Activated naive CD8-positive, alpha-beta T cell treated with anti-CD3 and anti-CD28 coated beads for 36 hours (primary cell): ENCODE results near the gene KCNIP4. TPM values are rescaled to one million over a fixed set of nuclear protein-coding genes. Genes with fewer than 3 reads are reported as not detected.

Source experiments
- DNase-seq: peaks from one replicate; pipeline ENCODE4 v3.0.0; 2021
- H3K27ac Mint-ChIP-seq: one replicate; pipeline ENCODE4 v1.8.0; 2022; ENCODE audit warnings: mild to moderate bottlenecking, moderate library complexity, mixed read lengths
- H3K27me3 Mint-ChIP-seq: one replicate; pipeline ENCODE4 v1.8.0; 2022; ENCODE audit warnings: mild to moderate bottlenecking, mixed read lengths
- H3K36me3 Mint-ChIP-seq: one replicate; pipeline ENCODE4 v1.8.0; 2021; ENCODE audit warnings: mild to moderate bottlenecking, mixed read lengths
- H3K4me1 Mint-ChIP-seq: one replicate; pipeline ENCODE4 v1.8.0; 2021; ENCODE audit warnings: mixed read lengths
- H3K4me3 Mint-ChIP-seq: one replicate; pipeline ENCODE4 v1.8.0; 2022; ENCODE audit warnings: mild to moderate bottlenecking, moderate library complexity, mixed read lengths
- H3K9me3 Mint-ChIP-seq: one replicate; pipeline ENCODE4 v1.8.0; 2022; ENCODE audit warnings: mixed read lengths
- total RNA-seq, 2 experiments: library from RNA; stranded (reverse); gene quantifications; one replicate each; pipeline ENCODE4 v1.2.3, GENCODE V29; 2021

KCNIP4 gene
- total RNA-seq, 2 experiments from 2014 or later, result not detected

DNA sequence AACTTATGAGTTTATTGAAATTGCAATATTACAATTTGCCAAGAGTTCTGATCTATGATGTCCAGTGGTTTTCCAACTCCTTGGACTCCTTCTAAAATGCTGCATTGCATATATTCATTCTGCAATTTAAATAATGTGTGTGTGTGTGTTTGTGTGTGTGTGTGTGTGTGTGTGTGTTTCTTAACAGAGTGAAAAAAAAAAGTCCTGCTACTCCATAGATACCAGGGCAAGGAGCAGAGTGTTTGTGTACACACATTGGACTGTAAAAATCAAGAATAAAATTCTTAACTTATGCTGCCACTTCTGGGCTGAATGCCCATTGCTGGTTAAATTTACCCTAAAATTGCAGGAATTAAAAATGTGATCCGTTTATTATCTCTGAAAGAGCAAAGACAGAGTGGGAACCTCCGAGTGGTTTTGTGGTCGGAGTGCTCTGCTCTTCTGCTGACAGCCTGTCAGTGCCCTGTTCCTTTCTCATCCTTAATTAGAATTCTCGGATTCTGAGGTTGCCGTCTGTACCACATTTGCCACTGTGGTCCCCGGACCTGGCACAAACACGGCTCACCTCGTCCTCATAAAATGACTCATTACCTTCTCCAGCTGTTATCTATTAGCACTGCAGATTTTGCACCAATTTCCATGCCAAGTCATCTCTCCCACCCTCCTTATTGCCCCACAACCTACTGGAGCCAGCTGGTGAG lies 355.5 kb downstream of the KCNIP4 start:
- no peaks in the 10 kb centered on the region for H3K27me3 Mint-ChIP-seq

DNA sequence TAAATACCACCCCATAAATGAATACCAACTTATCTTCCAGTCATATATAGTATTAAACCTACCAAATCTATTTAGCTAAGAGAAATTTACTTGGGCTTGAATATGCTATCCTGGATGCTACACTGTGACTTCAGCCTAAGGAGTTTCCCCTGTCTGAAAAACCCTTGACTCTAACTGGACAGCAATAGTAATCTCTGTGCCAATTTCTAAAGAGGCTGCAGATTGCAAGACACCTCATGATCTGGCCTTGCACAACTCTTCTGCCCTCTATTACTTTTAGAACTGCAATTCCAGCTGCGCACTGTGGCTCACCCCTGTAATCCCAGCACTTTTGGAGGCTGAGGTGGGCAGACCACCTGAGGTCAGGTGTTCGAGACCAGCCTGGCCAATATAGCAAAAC lies 371.5 kb downstream of the KCNIP4 start:
- no peak overlapping the region for H3K4me3 Mint-ChIP-seq
- no peaks in the 10 kb centered on the region for H3K36me3 Mint-ChIP-seq
- peaks cover 2% of the 10 kb centered on the region for H3K9me3 Mint-ChIP-seq
- no peaks in the 10 kb centered on the region for H3K4me1 Mint-ChIP-seq
- H3K27ac Mint-ChIP-seq, result no peak overlapping the region
- H3K27me3 Mint-ChIP-seq, result no peaks in the 10 kb centered on the region
- DNase-seq, result no peak

More for the DNA sequence above, 355.5 kb downstream of the KCNIP4 start:
- Mint-ChIP-seq H3K4me3 (no peak overlapping the region), H3K9me3 (peaks cover 3% of the 10 kb centered on the region), H3K27ac (no peak overlapping the region), H3K4me1 (no peaks in the 10 kb centered on the region), H3K36me3 (no peaks in the 10 kb centered on the region)
- no peak for DNase-seq

DNA sequence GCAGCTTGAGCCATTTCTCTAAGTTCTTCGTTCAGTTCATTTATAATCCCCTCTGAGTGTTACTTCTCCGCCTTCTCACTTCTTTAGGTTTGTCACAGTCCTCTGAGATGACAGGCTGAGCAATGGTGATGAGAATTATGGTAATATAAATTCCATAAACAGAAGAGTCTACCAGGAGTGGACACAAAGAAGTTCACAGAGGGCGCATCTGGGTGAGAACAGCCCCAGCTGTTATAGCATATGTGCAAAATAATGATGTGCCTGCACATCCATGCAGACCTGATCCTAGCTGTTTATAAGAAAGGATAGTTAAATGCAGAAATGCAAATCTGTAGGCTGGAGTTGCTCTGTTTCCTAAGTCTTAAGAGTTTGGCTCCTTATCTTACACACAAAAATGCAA lies 377.5 kb downstream of the KCNIP4 start:
- Mint-ChIP-seq H3K4me3 (no peak overlapping the region), H3K4me1 (no peaks in the 10 kb centered on the region), H3K36me3 (no peaks in the 10 kb centered on the region), H3K9me3 (no peaks in the 10 kb centered on the region), H3K27me3 (no peaks in the 10 kb centered on the region), H3K27ac (no peak overlapping the region)
- no peak for DNase-seq

DNA sequence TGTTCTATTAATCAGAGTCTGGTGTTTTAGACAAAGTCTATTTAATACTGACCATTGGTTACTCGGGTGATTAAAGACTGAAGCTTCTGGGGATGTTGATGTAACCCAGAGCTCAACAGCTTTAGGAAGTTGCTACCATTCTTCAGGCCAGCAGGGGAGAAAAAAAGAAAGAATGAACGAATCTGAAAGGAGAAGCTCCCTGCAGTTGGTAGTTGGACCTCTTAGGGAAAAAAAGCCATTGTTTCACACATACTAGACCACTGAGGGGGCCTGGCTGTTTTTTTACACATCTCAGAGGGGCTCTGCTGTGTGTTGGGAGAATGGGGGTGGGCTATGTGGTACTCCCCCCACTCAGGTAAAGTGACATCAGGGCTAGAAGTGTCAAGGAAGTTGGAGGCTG lies 378.9 kb downstream of the KCNIP4 start:
- no peak for DNase-seq
- no peaks in the 10 kb centered on the region for H3K36me3 Mint-ChIP-seq
- no peak overlapping the region for H3K4me3 Mint-ChIP-seq

DNA sequence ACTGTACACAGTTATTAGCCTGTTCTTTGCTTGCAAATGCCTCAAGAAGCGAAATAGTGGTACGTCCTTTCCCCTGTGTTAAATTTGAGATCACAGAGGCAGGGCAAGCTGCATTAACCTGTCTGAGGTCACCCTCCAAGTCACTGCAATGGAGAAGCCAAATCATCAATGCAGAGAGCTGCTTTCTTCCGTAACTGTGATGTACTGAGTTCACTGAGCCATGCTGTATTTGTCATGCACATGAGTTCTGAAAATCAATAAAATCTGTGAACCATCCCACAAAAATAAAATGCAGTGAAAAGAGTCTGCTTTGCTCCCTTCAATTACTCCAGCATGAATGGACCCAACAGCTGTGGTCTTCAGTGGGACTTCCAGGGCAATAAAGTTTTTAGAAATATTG lies 393.5 kb downstream of the KCNIP4 start:
- no peaks in the 10 kb centered on the region for H3K27me3 Mint-ChIP-seq
- H3K27ac Mint-ChIP-seq, result no peak overlapping the region
- no peaks in the 10 kb centered on the region for H3K9me3 Mint-ChIP-seq
- no peaks in the 10 kb centered on the region for H3K36me3 Mint-ChIP-seq
- DNase-seq, result no peak
- H3K4me3 Mint-ChIP-seq, result no peak overlapping the region
- no peaks in the 10 kb centered on the region for H3K4me1 Mint-ChIP-seq

More for the DNA sequence above, 378.9 kb downstream of the KCNIP4 start:
- Mint-ChIP-seq H3K9me3 (no peaks in the 10 kb centered on the region), H3K27me3 (no peaks in the 10 kb centered on the region), H3K4me1 (no peaks in the 10 kb centered on the region), H3K27ac (no peak overlapping the region)

DNA sequence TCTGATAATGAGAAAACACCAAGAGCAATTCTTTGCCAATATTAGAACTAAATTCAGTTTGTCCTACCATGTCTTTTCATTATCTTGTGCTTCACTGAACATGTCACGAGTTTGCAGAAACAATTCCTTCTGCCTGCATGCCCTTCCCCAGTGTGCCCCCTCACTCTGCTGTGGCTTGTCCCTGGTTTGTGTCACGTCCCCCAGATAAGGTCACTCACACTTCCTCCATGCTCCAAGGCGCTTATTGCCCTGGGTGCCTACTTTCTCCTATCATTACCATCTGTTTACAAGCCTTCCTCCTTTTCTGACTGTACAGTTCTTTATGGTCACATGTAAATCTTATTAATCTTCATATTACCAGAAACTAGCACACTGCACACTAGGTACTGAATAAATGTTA lies 394.1 kb downstream of the KCNIP4 start:
- H3K27me3 Mint-ChIP-seq, result no peaks in the 10 kb centered on the region

DNA sequence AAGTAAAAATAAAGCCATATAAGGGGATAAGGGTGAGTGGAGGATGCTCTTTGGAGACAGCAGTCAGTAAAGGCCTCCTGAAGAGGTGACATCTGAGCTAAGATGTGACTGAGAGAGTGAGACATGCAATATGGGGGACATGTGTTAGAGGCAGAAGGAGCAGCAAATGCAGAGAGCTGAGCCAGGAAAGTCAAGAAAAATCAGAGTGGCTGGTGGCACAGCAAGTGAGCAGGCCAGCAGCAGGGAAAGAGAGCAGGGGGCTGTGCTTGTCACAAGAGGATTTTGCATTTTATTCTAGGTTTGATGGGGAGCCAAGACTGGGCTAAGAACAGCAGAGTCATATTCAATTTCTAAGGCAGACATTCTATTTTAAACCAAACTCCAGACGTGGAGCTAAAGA lies 394.5 kb downstream of the KCNIP4 start:
- DNase-seq, result no peak
- Mint-ChIP-seq H3K27ac (no peak overlapping the region), H3K9me3 (no peaks in the 10 kb centered on the region), H3K27me3 (no peaks in the 10 kb centered on the region), H3K4me3 (no peak overlapping the region), H3K36me3 (no peaks in the 10 kb centered on the region), H3K4me1 (no peaks in the 10 kb centered on the region)

More for the DNA sequence above, 394.1 kb downstream of the KCNIP4 start:
- no peak overlapping the region for H3K27ac Mint-ChIP-seq
- H3K36me3 Mint-ChIP-seq, result no peaks in the 10 kb centered on the region
- H3K4me1 Mint-ChIP-seq, result no peaks in the 10 kb centered on the region
- no peak overlapping the region for H3K4me3 Mint-ChIP-seq
- DNase-seq, result no peak
- no peaks in the 10 kb centered on the region for H3K9me3 Mint-ChIP-seq

DNA sequence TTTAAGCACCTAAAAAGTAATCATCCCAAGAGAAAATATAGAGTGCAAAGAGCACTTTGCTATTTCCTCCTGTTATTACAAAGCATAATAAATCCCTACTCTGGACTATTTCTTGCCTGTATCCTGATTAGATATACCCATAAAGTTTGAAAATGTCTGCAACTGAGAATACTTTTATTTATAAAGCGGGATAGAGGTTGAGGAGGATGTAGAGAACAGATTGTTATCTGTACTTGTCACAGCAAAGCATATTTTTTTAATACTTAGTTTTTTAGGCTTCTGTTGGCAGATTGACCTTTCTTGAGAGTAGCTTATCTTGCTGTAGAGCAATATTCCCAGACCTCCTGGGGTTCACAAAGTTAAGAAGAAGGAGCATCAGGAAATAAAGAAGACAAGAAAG lies 396.1 kb downstream of the KCNIP4 start:
- no peak overlapping the region for H3K27ac Mint-ChIP-seq
- DNase-seq, result no peak
- no peak overlapping the region for H3K4me3 Mint-ChIP-seq
- no peaks in the 10 kb centered on the region for H3K4me1 Mint-ChIP-seq
- H3K9me3 Mint-ChIP-seq, result no peaks in the 10 kb centered on the region
- no peaks in the 10 kb centered on the region for H3K36me3 Mint-ChIP-seq
- no peaks in the 10 kb centered on the region for H3K27me3 Mint-ChIP-seq

DNA sequence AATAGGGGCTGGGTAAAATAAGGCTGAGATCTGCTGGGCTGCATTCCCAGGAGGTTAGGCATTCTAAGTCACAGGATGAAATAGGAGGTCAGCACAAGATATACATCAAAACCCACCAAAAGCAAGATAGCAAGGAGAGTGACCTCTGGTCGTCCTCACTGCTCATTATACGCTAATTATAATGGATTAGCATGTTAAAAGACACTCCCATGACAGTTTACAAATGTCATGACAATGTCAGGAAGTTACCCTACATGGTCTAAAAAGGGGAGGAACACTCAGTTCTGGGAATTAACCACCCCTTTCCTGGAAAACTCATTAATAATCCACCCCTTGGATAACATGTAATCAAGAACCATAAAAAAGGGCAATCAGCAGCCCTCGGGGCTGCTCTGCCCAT lies 403.6 kb downstream of the KCNIP4 start:
- H3K36me3 Mint-ChIP-seq, result no peaks in the 10 kb centered on the region
- H3K4me3 Mint-ChIP-seq, result no peak overlapping the region
- H3K4me1 Mint-ChIP-seq, result no peaks in the 10 kb centered on the region
- no peak overlapping the region for H3K27ac Mint-ChIP-seq
- H3K9me3 Mint-ChIP-seq, result peaks cover 1% of the 10 kb centered on the region
- no peak for DNase-seq
- no peaks in the 10 kb centered on the region for H3K27me3 Mint-ChIP-seq

DNA sequence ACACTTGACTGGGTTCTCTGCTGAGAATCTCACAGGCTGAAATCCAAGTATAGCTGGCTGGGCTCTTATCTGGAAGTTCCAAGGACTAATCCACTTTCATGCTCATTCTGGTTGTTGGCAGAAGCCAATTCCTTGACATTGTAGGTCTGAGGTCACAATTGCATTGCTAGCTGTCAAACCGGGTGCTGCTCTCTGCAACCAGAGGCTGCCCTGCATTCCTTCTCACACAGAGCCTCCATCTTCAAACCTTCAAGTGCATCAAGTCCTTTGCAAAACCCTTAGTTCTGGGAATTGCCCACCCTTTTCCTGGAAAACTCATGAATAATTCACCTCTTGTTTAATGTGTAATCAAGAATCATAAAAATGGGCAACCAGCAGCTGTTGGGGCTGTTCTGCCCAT lies 404.2 kb downstream of the KCNIP4 start:
- Mint-ChIP-seq H3K9me3 (peaks cover 1% of the 10 kb centered on the region), H3K27me3 (no peaks in the 10 kb centered on the region), H3K4me3 (no peak overlapping the region), H3K4me1 (no peaks in the 10 kb centered on the region), H3K36me3 (no peaks in the 10 kb centered on the region), H3K27ac (no peak overlapping the region)
- DNase-seq, result no peak

DNA sequence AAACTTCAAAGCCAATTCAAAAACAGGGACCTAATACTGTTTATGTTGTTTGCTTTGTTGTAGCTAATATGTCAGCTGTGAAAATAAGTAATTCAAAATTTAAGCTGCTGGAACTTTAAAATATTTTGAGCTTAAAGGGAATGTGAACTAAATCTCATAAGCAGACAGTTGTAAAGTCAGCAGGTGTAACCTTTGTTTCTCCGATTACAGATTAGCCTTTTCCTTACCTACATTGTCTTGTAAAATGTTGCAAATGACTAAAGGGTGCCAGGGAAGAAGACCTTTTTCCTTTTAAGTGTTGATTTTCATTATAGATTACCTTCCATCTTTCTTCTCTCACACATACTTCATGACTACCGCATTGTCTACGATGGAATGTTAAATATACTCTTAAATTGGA lies 405.1 kb downstream of the KCNIP4 start:
- Mint-ChIP-seq H3K4me1 (no peaks in the 10 kb centered on the region), H3K27me3 (no peaks in the 10 kb centered on the region), H3K36me3 (no peaks in the 10 kb centered on the region), H3K9me3 (peaks cover 1% of the 10 kb centered on the region), H3K4me3 (no peak overlapping the region), H3K27ac (no peak overlapping the region)
- no peak for DNase-seq

DNA sequence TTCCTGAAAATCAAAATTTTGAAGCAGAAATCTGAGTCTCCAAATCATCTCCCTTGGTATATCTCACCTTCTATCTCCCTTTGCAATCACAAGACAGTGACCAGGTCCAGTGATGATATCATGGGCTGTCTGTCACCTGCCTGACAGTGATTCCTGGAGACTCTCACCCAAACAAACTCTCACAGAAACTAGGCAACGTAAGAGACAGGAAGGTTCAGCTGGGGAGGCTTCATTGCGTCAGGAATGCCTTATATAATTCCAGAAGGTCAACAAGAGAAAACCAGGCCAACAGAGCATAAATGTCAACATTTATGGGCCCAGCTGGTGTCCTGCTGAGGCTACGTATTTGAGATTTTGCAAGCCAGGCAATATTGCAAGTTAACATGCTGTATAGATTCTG lies 412.7 kb downstream of the KCNIP4 start:
- no peaks in the 10 kb centered on the region for H3K36me3 Mint-ChIP-seq
- H3K9me3 Mint-ChIP-seq, result no peaks in the 10 kb centered on the region
- no peak for DNase-seq
- H3K27me3 Mint-ChIP-seq, result peaks cover 4% of the 10 kb centered on the region
- no peaks in the 10 kb centered on the region for H3K4me1 Mint-ChIP-seq
- H3K4me3 Mint-ChIP-seq, result no peak overlapping the region
- H3K27ac Mint-ChIP-seq, result no peak overlapping the region

DNA sequence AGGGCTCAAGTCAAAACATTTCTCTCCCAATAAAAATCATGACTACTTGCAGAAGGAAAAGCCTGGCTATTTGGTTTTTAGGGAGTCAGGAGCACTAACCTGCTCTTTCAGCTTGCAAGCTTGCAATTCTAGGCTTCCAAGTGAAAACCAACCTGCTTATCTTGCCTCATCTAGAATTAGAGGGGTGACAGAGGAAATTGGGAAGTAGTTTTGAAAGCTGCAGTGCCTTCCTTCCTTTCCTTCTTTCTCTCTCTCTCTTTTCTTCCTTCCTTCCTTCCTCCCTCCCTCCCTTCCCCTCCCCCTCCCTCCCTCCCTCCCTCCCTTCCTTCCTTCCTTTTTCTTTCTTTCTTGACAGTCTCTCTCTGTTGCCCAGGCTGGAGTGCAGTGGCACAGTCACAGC lies 417.5 kb downstream of the KCNIP4 start:
- no peak for DNase-seq
- Mint-ChIP-seq H3K36me3 (no peaks in the 10 kb centered on the region), H3K4me3 (no peak overlapping the region), H3K27me3 (peaks cover 4% of the 10 kb centered on the region), H3K27ac (no peak overlapping the region), H3K9me3 (no peaks in the 10 kb centered on the region), H3K4me1 (no peaks in the 10 kb centered on the region)

DNA sequence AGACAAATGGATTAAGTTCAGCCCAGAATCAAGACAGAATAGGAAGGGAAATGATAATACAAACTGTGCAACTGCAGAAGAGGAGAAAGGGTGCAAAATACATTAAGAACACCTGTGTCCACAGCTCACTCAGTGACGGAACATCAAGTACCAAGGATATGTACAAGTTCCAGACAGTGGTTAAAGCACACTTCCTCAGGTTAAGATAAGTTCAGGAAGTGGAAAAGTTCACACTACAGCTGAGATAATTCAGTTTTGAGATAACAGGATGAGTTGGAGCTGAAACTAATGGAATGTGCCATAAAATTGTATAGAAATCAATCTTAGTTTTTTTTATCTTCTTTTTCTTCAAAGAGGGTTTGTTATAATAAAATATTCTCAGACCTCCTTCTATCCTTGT lies 419.4 kb downstream of the KCNIP4 start:
- no peak for DNase-seq
- Mint-ChIP-seq H3K4me3 (no peak overlapping the region), H3K9me3 (no peaks in the 10 kb centered on the region), H3K4me1 (no peaks in the 10 kb centered on the region), H3K27ac (no peak overlapping the region), H3K36me3 (no peaks in the 10 kb centered on the region), H3K27me3 (no peaks in the 10 kb centered on the region)

DNA sequence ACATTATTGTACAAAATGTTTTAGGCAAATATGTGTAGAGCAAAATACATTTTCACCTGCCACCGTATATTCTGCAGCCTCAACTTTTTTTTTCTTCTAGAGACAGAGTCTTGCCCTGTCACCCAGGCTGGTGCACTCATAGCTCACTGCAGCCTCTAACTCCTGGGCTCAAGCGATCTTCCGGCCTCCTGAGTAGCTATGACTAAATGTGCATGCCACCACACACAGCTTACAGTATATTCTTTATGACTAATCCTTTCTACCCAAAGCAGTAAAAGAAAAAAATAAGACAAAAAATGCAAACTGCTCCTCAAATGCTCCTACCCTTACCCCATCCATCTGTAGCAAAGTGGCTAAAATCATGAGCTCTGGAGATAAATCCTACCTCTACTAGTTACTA lies 426.3 kb downstream of the KCNIP4 start:
- DNase-seq, result no peak
- Mint-ChIP-seq H3K4me3 (no peak overlapping the region), H3K36me3 (no peaks in the 10 kb centered on the region), H3K27me3 (no peaks in the 10 kb centered on the region), H3K9me3 (peaks cover 3% of the 10 kb centered on the region), H3K27ac (no peak overlapping the region), H3K4me1 (no peaks in the 10 kb centered on the region)

DNA sequence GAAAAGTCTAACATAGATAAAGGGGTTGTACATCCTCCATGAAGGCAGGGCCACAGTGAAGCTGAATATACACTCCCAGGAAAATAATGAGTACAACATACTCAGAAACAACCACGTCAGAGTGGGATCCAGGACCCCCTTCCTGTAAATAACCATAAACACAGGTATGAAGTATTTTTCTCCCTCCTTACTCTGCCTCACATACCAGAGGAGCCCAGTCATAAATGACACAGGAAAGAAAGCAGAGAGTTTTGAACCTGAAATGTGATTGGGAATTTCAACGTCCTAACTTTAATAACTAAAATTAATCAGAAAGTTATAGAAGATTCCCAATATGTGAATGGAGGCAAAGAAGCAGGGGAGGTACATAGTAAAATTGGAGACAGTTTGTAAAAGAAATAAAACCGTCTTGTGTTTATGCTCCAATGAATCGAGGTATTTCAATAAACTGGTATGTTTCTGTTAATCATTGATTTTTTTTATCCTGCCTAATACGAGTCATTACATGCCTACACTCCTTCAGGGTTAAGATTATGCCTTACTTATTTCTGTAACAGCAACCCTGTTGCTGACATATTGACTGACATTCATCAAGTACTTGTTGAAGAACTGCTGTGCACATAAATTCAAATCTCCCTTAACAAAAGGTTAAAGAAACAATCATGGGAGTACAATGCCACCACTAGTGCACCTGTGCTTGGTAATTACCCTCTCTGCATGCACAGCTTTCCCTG lies 431.3 kb downstream of the KCNIP4 start:
- no peaks in the 10 kb centered on the region for H3K36me3 Mint-ChIP-seq
- no peaks in the 10 kb centered on the region for H3K27me3 Mint-ChIP-seq
- no peak overlapping the region for H3K4me3 Mint-ChIP-seq
- no peak for DNase-seq
- no peak overlapping the region for H3K27ac Mint-ChIP-seq
- H3K4me1 Mint-ChIP-seq, result no peaks in the 10 kb centered on the region
- H3K9me3 Mint-ChIP-seq, result peaks cover 1% of the 10 kb centered on the region
